T47D (cell line): Measurements from ENCODE around the gene STX8.
"Not testable (repeated sequence)": the region's sequence is repeated elsewhere in the genome, so short reads cannot be mapped to it uniquely, and the experiment has no call there.

ENCODE experiments used
- DNase-seq, 2 experiments: peaks; one replicate each; pipeline versions ENCODE4 v3.0.0 to v3.0.0-alpha.2; 2011 to 2012; ENCODE audit warnings: low read depth in 1 of 2, low spot score in 1 of 2
- JUND ChIP-seq: IDR thresholded peaks from 2 replicates; pipeline ENCODE4 v1.6.1; 2012; ENCODE audit warnings: low read depth
- in situ Hi-C: cut with HindIII; loops from 2 replicates; pipeline ENCODE4 v1.10.0; 2016; ENCODE audit warnings: low sequenced_read_pairs, low pct_unique_long_range_greater_than_20kb

Gene STX8

DNA sequence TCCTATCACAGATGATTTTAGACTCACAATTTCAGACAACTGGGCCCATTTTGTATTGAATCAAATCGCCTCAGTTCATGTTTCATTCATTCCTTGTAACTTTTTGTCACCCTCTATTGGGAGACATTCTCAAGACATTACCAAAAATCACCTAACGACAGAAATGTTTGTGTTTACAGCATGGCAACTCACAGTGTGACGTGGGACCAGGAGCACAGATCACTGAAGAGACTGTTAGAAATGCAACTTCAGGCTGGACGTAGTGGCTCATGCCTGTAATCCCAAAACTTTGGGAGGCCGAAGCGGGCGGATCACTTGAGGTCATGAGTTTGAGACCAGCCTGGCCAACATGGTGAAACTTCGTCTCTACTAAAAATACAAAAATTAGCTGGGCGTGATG, 304.7 kb downstream of the STX8 start:
- in situ Hi-C loops, result no loop called here
- no peak for DNase-seq
- TF ChIP-seq JUND, result no peak

DNA sequence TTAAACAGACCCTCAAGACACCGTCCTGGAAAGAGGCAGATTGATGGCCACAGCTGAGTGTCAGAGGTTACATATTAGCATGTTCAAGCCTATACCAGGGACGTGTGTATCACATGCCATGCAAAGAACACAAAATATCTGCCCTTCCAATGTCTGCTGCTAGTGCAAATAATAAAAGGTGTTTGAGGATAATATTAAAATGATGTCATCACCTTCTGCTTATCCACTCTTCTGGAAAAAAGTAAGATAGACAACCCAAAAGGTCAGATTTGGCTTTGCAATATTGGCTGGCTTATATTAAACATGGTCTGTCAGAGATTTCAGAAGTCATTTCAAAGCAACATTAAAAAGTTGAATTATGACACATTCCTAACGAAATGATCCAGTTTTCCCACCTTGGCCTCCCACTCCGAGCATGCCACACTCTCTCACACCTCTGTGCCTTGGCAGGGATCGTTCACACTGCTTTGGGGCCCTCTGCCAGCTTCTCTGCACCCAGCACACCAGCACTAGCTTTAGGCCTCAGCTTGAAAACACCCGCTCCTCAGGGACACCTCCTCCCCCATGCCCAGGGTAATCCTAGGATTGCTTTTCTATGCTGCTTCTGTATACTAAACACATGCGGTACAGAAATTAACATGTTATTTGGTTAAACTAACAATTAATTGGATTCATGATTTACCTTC, 306.1 kb downstream of the STX8 start:
- no peak for TF ChIP-seq JUND
- in situ Hi-C loops, result no loop called here
- DNase-seq, result no peak

DNA sequence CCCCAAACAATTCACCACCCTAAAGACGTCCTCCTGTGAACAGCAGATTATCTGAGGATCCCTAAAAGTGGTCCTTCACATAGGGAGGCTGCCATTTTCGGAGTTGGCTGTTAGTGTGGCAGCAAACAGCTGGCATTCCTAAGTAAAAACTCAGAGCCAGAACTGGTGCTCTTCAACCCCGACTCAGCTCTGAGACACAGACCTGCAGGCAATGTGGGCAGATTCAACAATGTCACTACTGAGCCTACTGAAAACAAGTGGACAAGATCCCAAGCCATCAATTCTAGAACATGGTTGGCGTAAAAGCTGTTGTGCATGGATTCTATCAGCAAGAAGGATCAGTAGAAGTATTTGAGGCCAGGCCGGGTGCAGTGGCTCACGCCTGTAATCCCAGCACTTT, 307.1 kb downstream of the STX8 start:
- no peak for TF ChIP-seq JUND
- no peak for DNase-seq
- in situ Hi-C loops, result no loop called here

DNA sequence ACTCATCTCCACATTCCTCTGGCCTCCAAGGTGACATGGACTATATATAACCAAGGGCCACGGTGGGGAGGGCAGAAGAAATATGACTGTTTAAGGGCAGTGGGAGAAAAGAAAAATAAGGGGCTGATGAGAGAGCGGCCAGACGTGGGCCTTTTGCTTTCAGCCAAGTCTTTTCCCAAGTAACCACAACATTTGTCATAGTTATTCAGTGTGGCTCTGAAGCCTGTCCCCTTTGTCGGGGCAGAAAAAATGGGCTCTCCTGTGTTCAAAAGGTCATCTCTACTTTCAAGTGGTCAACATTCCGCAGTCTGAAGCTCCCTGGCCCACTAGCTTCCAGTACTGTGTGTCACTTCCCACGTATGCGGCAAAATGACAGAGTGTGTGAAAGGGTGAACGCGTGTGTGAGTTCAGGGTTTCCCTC, 308.9 kb downstream of the STX8 start:
- DNase-seq, result no peak
- TF ChIP-seq JUND, result no peak
- in situ Hi-C loops, result no loop called here

DNA sequence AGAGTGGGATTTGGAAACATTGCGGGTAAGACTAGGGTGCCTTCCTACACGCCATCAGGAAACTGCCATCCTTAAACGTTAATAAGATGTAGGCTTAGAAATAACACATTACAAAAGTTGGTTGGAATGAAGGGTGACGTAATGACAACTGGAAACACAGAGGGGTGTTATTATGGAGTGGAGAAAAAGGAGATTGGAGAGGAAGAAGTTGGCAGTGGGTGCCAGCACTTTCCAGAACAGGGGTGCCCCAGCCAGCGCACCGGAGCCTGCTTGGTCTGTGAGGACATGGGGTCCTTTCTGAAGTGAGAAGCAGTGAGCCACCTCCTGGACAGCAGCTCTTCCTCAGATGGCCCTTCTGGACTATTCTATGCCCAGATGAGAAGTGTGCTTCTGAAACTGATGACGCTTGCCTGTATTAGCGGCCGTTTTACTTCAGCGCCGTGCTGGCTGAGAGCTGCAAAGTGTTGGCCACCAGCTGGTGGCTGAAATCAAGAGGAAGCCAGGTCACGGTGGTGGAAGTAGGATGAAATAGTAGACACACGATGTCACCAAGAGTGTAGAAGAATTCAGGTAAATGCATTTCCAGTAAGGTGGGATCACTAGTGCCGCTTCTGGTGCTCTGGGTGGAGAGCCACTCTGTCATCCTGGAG, 309.5 kb downstream of the STX8 start:
- no peak for DNase-seq
- in situ Hi-C loops, result no loop called here
- TF ChIP-seq JUND, result no peak

DNA sequence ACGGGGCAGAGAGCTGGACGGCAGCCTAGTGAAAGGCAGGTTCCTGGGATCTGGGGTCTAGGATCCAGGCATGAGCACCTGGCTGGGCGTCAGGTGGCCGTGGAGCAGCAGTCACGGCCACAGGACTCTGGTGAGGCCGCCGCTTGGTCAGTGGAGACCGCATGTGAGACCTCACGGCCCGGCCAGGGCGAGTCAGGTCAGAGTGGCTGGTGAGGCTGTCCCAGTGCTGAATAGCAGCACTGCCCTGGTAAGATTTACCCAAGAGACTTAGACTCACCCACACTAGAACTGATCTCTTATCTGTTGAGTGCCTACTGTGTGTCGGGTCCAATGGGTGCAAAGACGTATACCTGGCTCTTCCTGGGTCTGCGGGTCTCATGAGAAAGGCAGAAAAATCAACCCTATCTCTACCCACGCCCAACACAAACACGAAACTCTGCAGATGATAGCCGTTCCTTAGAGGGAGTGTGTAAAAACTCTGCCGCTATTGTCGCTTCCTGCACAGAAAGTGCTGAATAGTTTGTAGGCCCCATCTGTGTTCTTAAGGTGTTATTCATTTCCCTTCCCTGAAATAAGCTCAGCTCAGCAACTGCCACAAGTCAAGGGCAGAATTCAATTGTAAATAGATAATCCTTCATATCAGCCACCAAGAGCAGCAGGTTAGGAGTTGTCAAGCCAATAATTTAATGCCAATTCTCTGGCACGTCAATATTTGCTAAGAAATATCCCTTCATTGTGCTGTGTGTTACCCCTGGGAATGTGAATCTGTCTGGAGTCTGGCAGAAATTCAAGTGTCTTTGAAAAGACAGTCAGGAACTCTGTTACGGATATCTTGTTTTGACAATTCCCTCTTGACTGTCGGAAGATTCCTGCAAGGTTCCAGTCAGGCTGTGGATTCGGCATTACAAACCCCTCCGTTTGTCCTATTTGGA, 314.3 kb downstream of the STX8 start:
- no peak for TF ChIP-seq JUND
- in situ Hi-C loops, result no loop called here
- no peak for DNase-seq

DNA sequence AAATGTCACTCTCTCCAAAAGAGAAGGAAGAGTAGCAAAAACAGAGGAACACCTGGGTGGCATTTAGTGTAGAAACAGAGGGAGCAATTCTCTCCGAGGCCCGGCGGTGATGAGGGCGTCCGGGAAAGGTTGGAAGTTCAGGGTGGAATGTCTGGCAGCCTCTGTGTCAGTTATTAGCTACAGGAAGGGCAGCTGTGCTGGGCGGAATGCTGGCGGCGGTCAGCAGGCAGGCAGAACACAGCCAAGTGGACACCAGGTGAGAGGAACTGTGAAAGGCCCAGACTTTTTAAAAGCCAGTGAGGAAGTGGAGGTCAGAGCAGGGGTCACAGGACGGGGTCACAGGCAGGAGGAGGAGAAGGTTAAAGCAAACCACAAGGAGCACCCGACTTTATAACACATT, 316.2 kb downstream of the STX8 start:
- TF ChIP-seq JUND, result no peak
- in situ Hi-C loops, result no loop called here
- no peak for DNase-seq

DNA sequence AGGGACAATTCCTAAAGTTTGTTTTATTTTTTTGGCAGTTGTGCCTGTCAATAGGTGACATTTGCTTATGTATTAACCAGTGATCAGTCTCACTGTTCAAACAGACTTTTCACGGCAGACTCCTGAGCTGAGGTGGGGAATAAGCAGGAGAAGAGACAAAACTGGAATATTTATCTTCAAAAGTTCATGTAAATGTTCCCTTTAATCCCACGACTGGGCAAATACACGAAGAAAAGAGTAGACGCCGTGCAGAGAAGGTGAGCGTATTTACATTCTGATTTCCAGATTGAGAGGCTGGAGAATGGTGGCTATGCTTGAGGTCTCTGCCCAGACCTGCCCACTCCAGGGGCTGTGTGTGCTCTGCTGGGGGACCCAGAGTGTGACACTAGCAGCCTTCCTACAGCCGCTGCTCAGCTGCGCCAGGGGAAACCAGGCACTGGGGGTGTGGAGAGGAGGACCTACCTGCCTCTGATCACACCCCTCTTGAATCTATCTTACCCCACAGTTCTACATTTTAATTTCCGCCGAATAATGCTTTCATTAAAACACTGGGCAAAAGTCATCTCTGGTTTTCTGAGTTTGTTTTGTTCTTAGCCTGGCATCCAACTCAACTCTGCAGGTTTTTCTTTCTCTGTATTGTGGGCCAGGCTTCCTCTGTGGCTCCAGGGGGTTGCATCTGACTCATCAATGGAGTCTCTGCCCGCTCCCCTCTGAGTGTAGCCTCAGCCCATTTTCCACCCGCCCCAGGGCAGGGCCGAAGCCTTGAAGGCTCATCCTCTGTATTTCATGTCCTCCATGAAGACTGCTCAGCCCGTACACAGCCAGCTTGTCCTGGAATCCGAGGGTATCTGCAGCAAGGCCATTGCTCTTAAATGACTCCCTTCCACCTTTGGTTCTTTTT, 317.3 kb downstream of the STX8 start:
- in situ Hi-C loops, result no loop called here
- peak in 1 of 2 experiments; percentile 51 for DNase-seq
- TF ChIP-seq JUND, result no peak

DNA sequence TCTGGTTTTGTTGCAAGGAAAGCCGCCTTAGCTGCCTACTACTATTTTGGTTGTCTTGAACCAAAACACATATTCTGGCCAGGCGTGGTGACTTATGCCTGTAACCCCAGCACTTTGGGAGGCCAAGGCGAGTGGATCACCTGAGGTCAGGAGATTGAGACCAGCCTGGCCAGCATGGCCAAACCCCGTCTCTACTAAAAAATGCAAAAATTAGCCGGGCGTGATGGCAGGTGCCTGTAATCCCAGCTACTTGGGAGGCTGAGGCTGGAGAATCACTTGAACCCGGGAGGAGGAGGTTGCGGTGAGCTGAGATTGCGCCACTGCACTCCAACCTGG, 318.0 kb downstream of the STX8 start:
- DNase-seq, in situ Hi-C loops: not testable (repeated sequence)

DNA sequence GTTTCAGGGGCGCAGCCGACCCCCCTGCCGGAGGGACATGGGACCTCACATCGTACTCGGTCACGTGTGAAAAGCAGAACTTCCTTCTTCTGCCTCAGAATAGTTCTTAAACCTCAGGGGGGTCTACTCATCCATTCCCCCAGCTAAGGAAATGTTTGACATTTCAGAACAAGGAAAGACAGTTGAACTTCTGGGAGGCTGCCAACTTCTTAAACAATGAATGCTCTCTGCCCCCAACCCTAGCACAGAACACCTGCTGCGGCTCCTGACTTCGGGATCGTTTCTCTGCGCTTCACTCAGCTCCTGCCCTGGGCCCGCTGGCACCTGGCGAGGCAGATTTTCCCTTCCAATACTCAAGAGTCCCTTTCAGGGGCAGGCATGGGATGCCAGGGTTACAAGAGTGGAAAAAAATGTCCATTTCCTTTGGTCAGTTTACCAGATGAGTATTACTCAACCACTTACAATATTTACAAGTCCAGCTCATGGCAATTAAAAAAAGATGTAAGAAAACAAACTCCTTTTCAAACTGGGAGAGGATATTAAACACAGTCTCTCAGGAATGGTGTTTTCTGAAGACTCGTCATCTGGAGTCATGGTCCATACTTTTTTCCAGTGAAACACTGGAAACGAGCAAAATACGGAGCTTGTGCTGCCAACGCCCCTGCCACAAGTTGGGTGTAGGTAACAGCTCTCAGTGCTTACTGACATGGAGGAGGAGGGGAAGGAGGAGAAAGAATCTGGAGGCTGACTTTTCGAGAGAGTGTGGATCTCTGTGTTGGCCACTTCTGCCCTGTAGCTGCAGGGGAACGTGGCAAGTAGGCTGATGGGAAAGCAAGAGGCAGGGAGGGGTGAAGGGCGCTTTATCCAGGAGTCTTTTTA, 318.6 kb downstream of the STX8 start:
- in situ Hi-C loops, result no loop called here
- no peak for TF ChIP-seq JUND
- peak in 1 of 2 experiments; percentile 33 for DNase-seq

DNA sequence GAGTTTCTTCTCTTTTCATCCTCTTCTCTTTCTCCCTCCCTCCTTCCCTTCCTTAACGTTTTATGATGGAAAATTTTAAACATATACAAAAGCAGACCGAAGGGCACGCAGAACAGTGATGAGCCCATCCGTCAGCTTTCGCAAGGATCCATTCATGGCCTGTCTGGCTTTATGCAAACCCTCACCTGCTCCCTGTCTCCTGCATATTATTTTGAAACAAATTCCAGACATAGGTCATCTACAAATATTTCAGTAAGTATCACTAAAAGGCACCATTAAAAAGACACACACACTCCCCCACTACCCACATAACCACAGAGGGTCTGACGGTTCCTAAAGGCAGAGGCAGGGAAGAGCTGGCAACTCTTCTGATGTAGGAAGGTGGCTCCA, 319.3 kb downstream of the STX8 start:
- in situ Hi-C loops, result no loop called here
- DNase-seq, result no peak
- no peak for TF ChIP-seq JUND
